Central memory CD8-positive, alpha-beta T cell (primary cell): ENCODE data around the gene DMRTC1B.
"Not testable (repeated sequence)": the region's sequence is repeated elsewhere in the genome, so short reads cannot be mapped to it uniquely, and the experiment has no call there.

ENCODE experiments used
- ATAC-seq: fragments of 150-1000 bp; cut with Tn5 transposase; replicated peaks from 2 replicates; pipeline ENCODE4 v1.10.0; 2022; ENCODE audit warnings: mild to moderate bottlenecking, moderate FRiP score, moderate number of reproducible peaks; ENCODE audit not compliant: poor library complexity, severe bottlenecking; ENCODE audit errors: extremely low read depth
- DNase-seq, 2 donors: peaks; one replicate each; pipeline ENCODE4 v3.0.0; 2021; ENCODE audit warnings: low spot score in 2 of 2
- H3K27ac Mint-ChIP-seq: one replicate; pipeline ENCODE4 v1.8.0; 2022; ENCODE audit warnings: low read depth, mild to moderate bottlenecking, moderate library complexity, mixed read lengths
- H3K27me3 Mint-ChIP-seq: one replicate; pipeline ENCODE4 v1.8.0; 2022; ENCODE audit warnings: mixed read lengths
- H3K36me3 Mint-ChIP-seq: one replicate; pipeline ENCODE4 v1.8.0; 2022; ENCODE audit warnings: mild to moderate bottlenecking, moderate library complexity, mixed read lengths; ENCODE audit not compliant: insufficient read depth
- H3K4me1 Mint-ChIP-seq: one replicate; pipeline ENCODE4 v1.8.0; 2022; ENCODE audit warnings: mixed read lengths
- H3K4me3 Mint-ChIP-seq: one replicate; pipeline ENCODE4 v1.8.0; 2022; ENCODE audit warnings: mild to moderate bottlenecking, moderate library complexity, mixed read lengths
- H3K9me3 Mint-ChIP-seq: one replicate; pipeline ENCODE4 v1.8.0; 2022; ENCODE audit warnings: mixed read lengths

The DMRTC1B gene

GRCh38 chrX:72790390-72790789 is 13.7 kb downstream of the DMRTC1B start:
- not testable (repeated sequence) for DNase-seq, H3K27me3 Mint-ChIP-seq, H3K27ac Mint-ChIP-seq, H3K36me3 Mint-ChIP-seq, H3K9me3 Mint-ChIP-seq, H3K4me3 Mint-ChIP-seq, H3K4me1 Mint-ChIP-seq, ATAC-seq

- H3K27me3 Mint-ChIP-seq, DNase-seq, H3K9me3 Mint-ChIP-seq, H3K4me3 Mint-ChIP-seq, H3K36me3 Mint-ChIP-seq, H3K4me1 Mint-ChIP-seq, H3K27ac Mint-ChIP-seq, ATAC-seq: not testable (repeated sequence)
Measured at GRCh38 chrX:72808110-72808509, 31.4 kb downstream of the DMRTC1B start, which contains the start of gene FAM236D. Gene FAM236D, minus strand, starts transcription at chrX:72808210. Its CDS starts 100 bp downstream, at chrX:72808110.

DNA sequence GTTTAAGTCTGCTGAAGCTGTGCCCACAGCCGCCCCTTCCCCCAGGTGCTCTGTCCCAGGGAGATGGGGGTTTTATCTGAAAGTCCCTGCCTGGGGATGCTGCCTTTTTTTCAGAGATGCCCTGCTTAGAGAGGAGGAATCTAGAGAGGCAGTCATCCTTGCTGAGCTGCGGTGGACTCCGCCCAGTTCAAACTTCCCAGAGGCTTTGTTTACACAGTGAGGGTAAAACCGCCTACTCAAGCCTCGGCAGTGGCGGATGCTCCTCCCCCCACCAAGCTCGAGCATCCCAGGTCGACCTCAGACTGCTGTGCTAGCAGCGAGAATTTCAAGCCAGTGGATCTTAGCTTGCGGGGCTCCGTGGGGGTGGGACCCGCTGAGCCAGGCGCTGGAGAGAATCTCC is 54.0 kb downstream of the DMRTC1B start:
- not testable (repeated sequence) for H3K4me3 Mint-ChIP-seq, H3K27ac Mint-ChIP-seq, H3K27me3 Mint-ChIP-seq, ATAC-seq, H3K36me3 Mint-ChIP-seq, DNase-seq, H3K4me1 Mint-ChIP-seq, H3K9me3 Mint-ChIP-seq

GRCh38 chrX:72837532-72837931 is 60.8 kb downstream of the DMRTC1B start:
- H3K36me3 Mint-ChIP-seq, H3K9me3 Mint-ChIP-seq, ATAC-seq, H3K4me1 Mint-ChIP-seq, H3K4me3 Mint-ChIP-seq, H3K27ac Mint-ChIP-seq, DNase-seq, H3K27me3 Mint-ChIP-seq: not testable (repeated sequence)

DNA sequence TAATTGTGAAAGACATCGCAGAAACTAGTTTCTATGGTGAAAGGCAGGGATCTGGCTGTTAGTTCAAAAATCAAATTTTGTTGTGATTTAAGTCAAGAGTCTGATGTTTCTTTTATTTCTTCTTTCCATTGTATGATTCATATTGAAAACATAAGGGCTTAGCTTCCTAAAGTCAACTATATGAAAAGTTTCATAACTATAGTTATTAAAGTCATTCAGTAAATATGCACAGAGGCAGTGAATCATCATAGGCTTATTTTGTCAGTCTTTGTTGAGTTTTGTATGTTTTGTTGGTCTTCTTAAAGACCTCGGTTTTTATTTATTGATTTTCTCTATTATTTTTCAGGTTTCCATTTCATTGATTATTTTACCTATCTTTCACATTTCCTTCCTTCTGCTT is 106.2 kb downstream of the DMRTC1B start:
- H3K27ac Mint-ChIP-seq, result not testable (repeated sequence)

GRCh38 chrX:72889740-72890139 is 113.0 kb downstream of the DMRTC1B start:
- not testable (repeated sequence) for H3K4me3 Mint-ChIP-seq, H3K9me3 Mint-ChIP-seq, H3K36me3 Mint-ChIP-seq, ATAC-seq, H3K27ac Mint-ChIP-seq, DNase-seq, H3K27me3 Mint-ChIP-seq, H3K4me1 Mint-ChIP-seq

More for the DNA sequence above, 106.2 kb downstream of the DMRTC1B start:
- not testable (repeated sequence) for H3K36me3 Mint-ChIP-seq, H3K27me3 Mint-ChIP-seq, H3K4me3 Mint-ChIP-seq, H3K9me3 Mint-ChIP-seq, H3K4me1 Mint-ChIP-seq, ATAC-seq, DNase-seq
